CD4-positive, alpha-beta T cell (primary cell): ENCODE results near the gene DCUN1D2. TPM values are rescaled to one million over a fixed set of nuclear protein-coding genes. Genes with fewer than 3 reads are reported as not detected.

Source experiments
- ATAC-seq: fragments of 200-7000 bp; cut with Tn5 transposase; one replicate; pipeline ENCODE4 v1.10.0; 2022; ENCODE audit warnings: mild to moderate bottlenecking; ENCODE audit not compliant: poor library complexity
- CTCF ChIA-PET: fragments of 350-600 bp; sonication (Branson Sonifier 250); formaldehyde crosslinking; loops from one replicate; lab custom pipeline; 2021; ENCODE audit warnings: antibody characterized with exemption, inconsistent platforms; lab: Charles Lee
- POLR2A ChIA-PET: fragments of 350-600 bp; sonication (Branson Sonifier 250); formaldehyde crosslinking; loops from one replicate; lab custom pipeline; 2021; ENCODE audit warnings: antibody characterized with exemption, inconsistent platforms; lab: Charles Lee
- DNase-seq, 14 experiments: peaks; one replicate each; pipeline ENCODE4 v3.0.0-alpha.2; 2013 to 2020; ENCODE audit warnings: mixed read lengths in 2 of 14
- H3K27ac ChIP-seq, 2 donors: one replicate each; pipeline versions ENCODE4 v1.5.1 to v1.7.0; 2013; ENCODE audit warnings: low read length in 2 of 2, low read depth in 1 of 2, mild to moderate bottlenecking in 1 of 2
- H3K27me3 ChIP-seq, 2 experiments: 1 replicate in 1 of 2; 2 replicates in 1 of 2; pipeline versions ENCODE4 v1.6.1 to v1.7.0; 2013; ENCODE audit warnings: low read length in 2 of 2, control low read depth in 1 of 2, mild to moderate bottlenecking in 1 of 2, moderate library complexity in 1 of 2; ENCODE audit not compliant: insufficient read depth in 2 of 2, control insufficient read depth in 1 of 2
- H3K36me3 ChIP-seq: one replicate; pipeline ENCODE4 v1.6.1; 2013; ENCODE audit warnings: low read length, control low read depth; ENCODE audit not compliant: insufficient read depth
- H3K4me1 ChIP-seq: one replicate; pipeline ENCODE4 v1.6.1; 2013; ENCODE audit warnings: low read length, control low read depth; ENCODE audit not compliant: insufficient read depth
- H3K4me3 ChIP-seq: one replicate; pipeline ENCODE4 v1.5.1; 2013; ENCODE audit warnings: mild to moderate bottlenecking, low read length, moderate library complexity
- H3K9me3 ChIP-seq, 2 experiments: 1 replicate in 1 of 2; 2 replicates in 1 of 2; pipeline versions ENCODE4 v1.6.1 to v1.7.0; 2013; ENCODE audit warnings: low read length in 2 of 2, mild to moderate bottlenecking in 2 of 2, control low read depth in 1 of 2, moderate library complexity in 1 of 2; ENCODE audit not compliant: control insufficient read depth in 1 of 2, insufficient read depth in 1 of 2
- H3K27ac Mint-ChIP-seq: one replicate; pipeline ENCODE4 v1.8.0; 2020; ENCODE audit warnings: mixed read lengths
- H3K27me3 Mint-ChIP-seq: one replicate; pipeline ENCODE4 v1.8.0; 2021; ENCODE audit warnings: mixed read lengths
- H3K36me3 Mint-ChIP-seq: one replicate; pipeline ENCODE4 v1.8.0; 2021; ENCODE audit warnings: low read depth, mixed read lengths
- H3K4me1 Mint-ChIP-seq: one replicate; pipeline ENCODE4 v1.8.0; 2021; ENCODE audit warnings: low read depth, mixed read lengths
- H3K4me3 Mint-ChIP-seq: one replicate; pipeline ENCODE4 v1.8.0; 2020; ENCODE audit warnings: mild to moderate bottlenecking, mixed read lengths
- H3K9me3 Mint-ChIP-seq: one replicate; pipeline ENCODE4 v1.8.0; 2020; ENCODE audit warnings: mixed read lengths
- intact Hi-C, 2 experiments: fragments of 100-400 bp; cut with DNase I in 1 of 2; cut with micrococcal nuclease in 1 of 2; formaldehyde crosslinking; loops; one replicate each; pipeline versions ENCODE4 v1.15.1 to v1.9.0; 2023 to 2025; cut with DNase I, micrococcal nuclease
- total RNA-seq, 174 experiments: library from RNA in 2 of 174; stranded (reverse) in 2 of 174; gene quantifications; one replicate each; pipeline ENCODE4 v1.2.3 and lab custom pipeline; 2021 to 2026
- TF ChIP-seq, protein P1 (sequence below): fragments of 200-600 bp; IDR thresholded peaks from one replicate; pipeline ENCODE4 v1.8.0; 2022; ENCODE audit warnings: antibody characterized with exemption, mild to moderate bottlenecking

DCUN1D2 gene
- total RNA-seq, 2 experiments from 2014 or later: 16.2 to 18.9 TPM

DNA sequence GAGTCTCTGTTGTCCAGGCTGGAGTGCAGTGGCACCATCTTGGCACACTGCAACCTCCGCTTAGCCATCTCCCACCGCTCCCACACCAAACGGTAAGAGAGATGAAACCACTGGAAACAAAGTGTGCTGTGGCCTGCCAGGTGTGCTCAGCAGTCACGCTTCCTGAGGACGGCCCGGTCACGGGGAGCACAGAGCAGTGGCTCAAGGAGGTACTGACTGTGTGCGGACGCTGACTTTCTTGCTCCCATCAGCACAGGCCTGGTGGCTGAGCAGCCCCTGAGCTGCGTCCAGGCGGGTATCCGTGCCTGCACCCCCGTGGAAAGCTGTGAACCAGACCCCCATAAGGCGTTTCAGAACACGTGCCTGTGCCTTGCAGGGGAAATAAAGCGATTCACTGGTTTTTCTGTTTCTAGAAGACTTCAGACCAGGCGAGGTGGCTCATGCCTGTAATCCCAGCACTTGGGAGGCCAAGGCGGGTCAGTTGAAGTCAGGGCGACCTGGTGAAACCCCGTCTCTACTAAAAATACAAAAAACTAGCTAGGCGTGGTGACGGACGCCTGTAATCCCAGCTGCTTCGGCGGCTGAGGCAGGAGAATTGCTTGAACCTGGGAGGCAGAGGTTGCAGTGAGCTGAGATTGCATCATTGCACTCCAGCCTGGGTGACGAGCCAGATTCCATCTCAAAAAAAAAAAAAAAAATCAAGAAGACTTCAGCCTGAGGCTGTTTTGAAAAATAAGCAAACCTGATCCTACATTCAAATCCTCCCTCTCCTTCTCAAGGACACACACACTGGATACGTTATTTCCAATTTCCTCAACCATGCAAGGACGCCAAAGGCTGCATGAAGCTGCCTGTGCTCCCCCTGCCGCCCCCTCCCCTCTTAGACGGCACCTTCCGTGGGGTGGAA is 62.7 kb downstream of the DCUN1D2 start:
- no peak for DNase-seq
- no peak overlapping the region for H3K27ac ChIP-seq
- Mint-ChIP-seq H3K27me3 (no peaks in the 10 kb centered on the region), H3K27ac (no peak overlapping the region), H3K9me3 (no peaks in the 10 kb centered on the region), H3K36me3 (no peaks in the 10 kb centered on the region), H3K4me3 (no peak overlapping the region), H3K4me1 (no peaks in the 10 kb centered on the region)
- no peak overlapping the region for H3K4me3 ChIP-seq
- ChIA-PET POLR2A (no interaction called here), CTCF (no interaction called here)
- intact Hi-C loops: no loop called here
- H3K27me3 ChIP-seq: no peaks in the 10 kb centered on the region
- no peaks in the 10 kb centered on the region for H3K9me3 ChIP-seq
- no peak for ATAC-seq
- TF ChIP-seq, protein P1, sequence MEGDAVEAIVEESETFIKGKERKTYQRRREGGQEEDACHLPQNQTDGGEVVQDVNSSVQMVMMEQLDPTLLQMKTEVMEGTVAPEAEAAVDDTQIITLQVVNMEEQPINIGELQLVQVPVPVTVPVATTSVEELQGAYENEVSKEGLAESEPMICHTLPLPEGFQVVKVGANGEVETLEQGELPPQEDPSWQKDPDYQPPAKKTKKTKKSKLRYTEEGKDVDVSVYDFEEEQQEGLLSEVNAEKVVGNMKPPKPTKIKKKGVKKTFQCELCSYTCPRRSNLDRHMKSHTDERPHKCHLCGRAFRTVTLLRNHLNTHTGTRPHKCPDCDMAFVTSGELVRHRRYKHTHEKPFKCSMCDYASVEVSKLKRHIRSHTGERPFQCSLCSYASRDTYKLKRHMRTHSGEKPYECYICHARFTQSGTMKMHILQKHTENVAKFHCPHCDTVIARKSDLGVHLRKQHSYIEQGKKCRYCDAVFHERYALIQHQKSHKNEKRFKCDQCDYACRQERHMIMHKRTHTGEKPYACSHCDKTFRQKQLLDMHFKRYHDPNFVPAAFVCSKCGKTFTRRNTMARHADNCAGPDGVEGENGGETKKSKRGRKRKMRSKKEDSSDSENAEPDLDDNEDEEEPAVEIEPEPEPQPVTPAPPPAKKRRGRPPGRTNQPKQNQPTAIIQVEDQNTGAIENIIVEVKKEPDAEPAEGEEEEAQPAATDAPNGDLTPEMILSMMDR: no peak
- no peaks in the 10 kb centered on the region for H3K4me1 ChIP-seq
- H3K36me3 ChIP-seq: no peaks in the 10 kb centered on the region

DNA sequence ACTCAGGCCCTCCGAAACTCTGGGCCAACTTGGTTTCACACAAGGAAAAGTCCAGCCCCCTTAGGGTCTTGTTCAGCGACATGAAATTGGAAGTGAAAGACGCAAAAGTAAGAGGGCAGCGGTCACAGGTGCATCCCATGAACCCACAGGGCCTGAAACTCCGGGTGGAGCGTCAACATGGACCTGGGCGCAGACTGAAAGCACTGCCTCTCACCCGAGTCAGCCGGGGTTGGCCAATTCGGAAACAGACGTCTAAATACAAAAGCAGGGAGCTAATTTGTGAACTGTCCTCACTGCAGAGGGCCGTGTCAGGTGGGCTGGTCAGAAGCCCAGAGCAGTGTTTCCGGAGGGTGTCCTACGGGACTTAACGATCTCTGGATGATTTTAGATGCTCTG is 63.9 kb downstream of the DCUN1D2 start:
- Mint-ChIP-seq H3K27me3 (no peaks in the 10 kb centered on the region), H3K27ac (no peak overlapping the region), H3K4me1 (no peaks in the 10 kb centered on the region), H3K4me3 (no peak overlapping the region), H3K36me3 (no peaks in the 10 kb centered on the region), H3K9me3 (no peaks in the 10 kb centered on the region)
- no peak for DNase-seq
- no peaks in the 10 kb centered on the region for H3K9me3 ChIP-seq
- no peak overlapping the region for H3K27ac ChIP-seq
- ATAC-seq: no peak
- no peaks in the 10 kb centered on the region for H3K36me3 ChIP-seq
- no peaks in the 10 kb centered on the region for H3K4me1 ChIP-seq
- intact Hi-C loops: no loop called here
- ChIA-PET POLR2A (no interaction called here), CTCF (no interaction called here)
- H3K4me3 ChIP-seq: no peak overlapping the region
- TF ChIP-seq, protein P1: no peak
- no peaks in the 10 kb centered on the region for H3K27me3 ChIP-seq

DNA sequence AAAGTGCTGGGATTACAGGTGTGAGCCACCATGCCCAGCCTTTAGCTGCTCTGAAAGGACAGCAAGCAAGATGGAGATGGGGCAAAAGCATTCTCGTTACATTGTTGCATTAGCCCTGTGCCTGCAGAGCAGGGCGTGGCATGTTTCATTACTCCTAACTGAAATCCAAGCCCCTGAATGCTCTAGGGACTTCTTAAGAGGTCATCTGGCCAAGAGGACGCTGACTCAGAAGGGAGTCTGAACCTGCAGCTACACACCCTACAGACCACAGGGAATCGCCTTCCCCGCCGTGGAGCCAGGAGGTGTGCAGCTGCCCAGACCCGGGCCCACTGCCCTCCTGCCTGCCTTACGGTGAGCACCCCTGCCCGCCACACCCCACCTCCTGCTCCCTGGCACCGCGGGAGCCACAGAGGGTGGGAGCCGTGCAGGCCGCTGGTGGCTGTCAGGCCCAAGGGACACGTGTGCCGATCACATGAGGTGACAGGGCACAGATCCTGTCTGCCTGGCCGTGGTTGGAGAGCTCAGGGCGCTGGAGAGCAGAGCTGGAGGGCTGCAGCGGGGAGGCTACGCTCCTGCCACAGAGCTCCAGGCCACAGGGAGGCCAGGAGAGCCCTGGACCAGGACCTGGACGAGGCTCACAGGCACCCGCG is 64.4 kb downstream of the DCUN1D2 start:
- H3K9me3 ChIP-seq: no peaks in the 10 kb centered on the region
- ATAC-seq (no peak), DNase-seq (no peak)
- H3K4me1 Mint-ChIP-seq: no peaks in the 10 kb centered on the region
- CTCF ChIA-PET: no interaction called here
- POLR2A ChIA-PET: no interaction called here
- H3K4me1 ChIP-seq: no peaks in the 10 kb centered on the region
- no peaks in the 10 kb centered on the region for H3K27me3 ChIP-seq
- H3K4me3 Mint-ChIP-seq: no peak overlapping the region
- H3K4me3 ChIP-seq: no peak overlapping the region
- H3K27me3 Mint-ChIP-seq: no peaks in the 10 kb centered on the region
- H3K36me3 Mint-ChIP-seq: no peaks in the 10 kb centered on the region
- H3K27ac Mint-ChIP-seq: no peak overlapping the region
- H3K36me3 ChIP-seq: no peaks in the 10 kb centered on the region
- TF ChIP-seq, protein P1: no peak
- intact Hi-C loops: no loop called here
- no peaks in the 10 kb centered on the region for H3K9me3 Mint-ChIP-seq
- no peak overlapping the region for H3K27ac ChIP-seq
